HG03460 (cell line): ENCODE data around the gene BIK.
"Not testable (repeated sequence)": the region's sequence is repeated elsewhere in the genome, so short reads cannot be mapped to it uniquely, and the experiment has no call there.

Experiments
- ATAC-seq: cut with Tn5 transposase; IDR thresholded peaks from one replicate; pipeline ENCODE4 v1.9.1; 2021; ENCODE audit not compliant: unreplicated experiment

The BIK gene

GRCh38 chr22:43134553-43134952 lies 24.0 kb downstream of the BIK start:
- no peak for ATAC-seq

GRCh38 chr22:43135565-43135964 lies 25.0 kb downstream of the BIK start:
- ATAC-seq = no peak

- no peak for ATAC-seq
Observed at GRCh38 chr22:43136255-43136654, 25.7 kb downstream of the BIK start.

GRCh38 chr22:43136801-43137200 lies 26.3 kb downstream of the BIK start:
- no peak for ATAC-seq

GRCh38 chr22:43142880-43143562 lies 32.5 kb downstream of the BIK start, which contains the start of gene MCAT:
Gene MCAT (minus strand): TSS chr22:43143398. CDS start chr22:43143348, 50 bp downstream.
- ATAC-seq = no peak

GRCh38 chr22:43144949-43145348 lies 34.4 kb downstream of the BIK start:
- ATAC-seq = no peak

- ATAC-seq = not testable (repeated sequence)
Observed at GRCh38 chr22:43145371-43145770, 34.8 kb downstream of the BIK start.

- not testable (repeated sequence) for ATAC-seq
Observed at GRCh38 chr22:43146332-43146731, 35.8 kb downstream of the BIK start.

- ATAC-seq = no peak
Observed at GRCh38 chr22:43147821-43148220, 37.3 kb downstream of the BIK start.

- no peak for ATAC-seq
Observed at GRCh38 chr22:43148581-43148980, 38.0 kb downstream of the BIK start.

- no peak for ATAC-seq
Observed at GRCh38 chr22:43150731-43151206, 40.2 kb downstream of the BIK start.

- no peak for ATAC-seq
Observed at GRCh38 chr22:43151251-43152002, 40.9 kb downstream of the BIK start, which contains the start of gene TSPO. Gene TSPO (plus strand): TSS chr22:43151559. CDS start chr22:43159239, 7,680 bp downstream.

GRCh38 chr22:43152003-43152356 lies 41.4 kb downstream of the BIK start:
- ATAC-seq = no peak

- ATAC-seq = no peak
Observed at GRCh38 chr22:43152357-43153071, 42.0 kb downstream of the BIK start.

GRCh38 chr22:43153899-43154298 lies 43.3 kb downstream of the BIK start:
- ATAC-seq = no peak

- no peak for ATAC-seq
Observed at GRCh38 chr22:43154887-43155536, 44.5 kb downstream of the BIK start.

- no peak for ATAC-seq
Observed at GRCh38 chr22:43155789-43156188, 45.2 kb downstream of the BIK start.

- no peak for ATAC-seq
Observed at GRCh38 chr22:43156413-43156812, 45.9 kb downstream of the BIK start.

- ATAC-seq = no peak
Observed at GRCh38 chr22:43157874-43158546, 47.5 kb downstream of the BIK start.

- no peak for ATAC-seq
Observed at GRCh38 chr22:43158778-43159483, 48.4 kb downstream of the BIK start.
